LHCN-M2 (cell line): Measurements from ENCODE around the gene TOM1L2. TPM values are rescaled to one million over a fixed set of nuclear protein-coding genes. Genes with fewer than 3 reads are reported as not detected.

Experiments
- total RNA-seq: library from RNA; depleted of rRNA; stranded (reverse); fragments of >200 nt; gene quantifications from 2 replicates; pipeline ENCODE4 v1.2.3, GENCODE V29; 2014; rRNA removed

Gene TOM1L2
- total RNA-seq, 1 experiment from 2014 or later = 39.2 TPM

Other genes with a start within 250 kb of the TOM1L2 start
- 34.4 and 53.0 TPM in 2 replicates for gene SREBF1, start 135.4 kb downstream of the TOM1L2 start, total RNA-seq
- gene DRC3, start 462 bp upstream of the TOM1L2 start, total RNA-seq = 0.06 and 1.1 TPM in 2 replicates
- 12.6 and 12.8 TPM in 2 replicates for gene ATPAF2, start 66.8 kb upstream of the TOM1L2 start, total RNA-seq
- gene GID4, start 67.0 kb upstream of the TOM1L2 start, total RNA-seq = 6.0 and 6.8 TPM in 2 replicates
- 49.5 and 54.0 TPM in 2 replicates for gene DRG2, start 115.5 kb upstream of the TOM1L2 start, total RNA-seq
- gene MYO15A, start 136.4 kb upstream of the TOM1L2 start, total RNA-seq = not detected in 2 replicates
- gene ALKBH5, start 211.4 kb upstream of the TOM1L2 start, total RNA-seq = 115 and 123 TPM in 2 replicates